GM12892 (cell line): ENCODE measurements around the gene FAM151A.

Experiments
- POLR2A ChIP-seq: IDR thresholded peaks from 2 replicates; pipeline ENCODE4 v1.6.1; 2011; ENCODE audit warnings: low read depth, low read length, control low read depth
- POLR2AphosphoS5 ChIP-seq: IDR thresholded peaks from 2 replicates; pipeline ENCODE4 v1.6.1; 2011; ENCODE audit warnings: low read depth, low read length, control low read depth
- TAF1 ChIP-seq: IDR thresholded peaks from 2 replicates; pipeline ENCODE4 v1.6.1; 2011; ENCODE audit warnings: low read depth, mild to moderate bottlenecking, control low read depth, low read length, borderline replicate concordance

- TF ChIP-seq TAF1 (no peak), POLR2AphosphoS5 (no peak), POLR2A (no peak)
These were observed 28.9 kb downstream of the FAM151A start for GRCh38 chr1:54594463-54594862.
